ENCODE data around the gene TYMP.
A peak's percentile ranks its signal among the peaks of the same experiment; 100 is the strongest.

TYMP gene

GRCh38 chr22:50570861-50571260 is 41.0 kb upstream of the TYMP start:
- Histone ChIP-seq H2AFZ (ENCODE audit: low read depth, low read length) (no peak overlapping the region), H3K36me3 (ENCODE audit: insufficient read depth, low read length) (peaks cover 59% of the 10 kb centered on the region), H3K9me3 (ENCODE audit: low read length) (no peaks in the 10 kb centered on the region)

GRCh38 chr22:50569896-50570535 is 40.2 kb upstream of the TYMP start:
- no peaks in the 10 kb centered on the region for H3K27me3 ChIP-seq (ENCODE audit: insufficient read depth, low read length)
- no peak overlapping the region for H3K4me3 ChIP-seq (ENCODE audit: low read length)
- H3K36me3 ChIP-seq (ENCODE audit: insufficient read depth, low read length): peaks cover 55% of the 10 kb centered on the region
- no peaks in the 10 kb centered on the region for H3K9me3 ChIP-seq (ENCODE audit: low read length)
- no peaks in the 10 kb centered on the region for H3K4me1 ChIP-seq (ENCODE audit: insufficient read depth, low read length)
- H2AFZ ChIP-seq (ENCODE audit: low read depth, low read length): no peak overlapping the region

More at GRCh38 chr22:50570861-50571260, 41.0 kb upstream of the TYMP start:
- H3K4me3 ChIP-seq (ENCODE audit: low read length): no peak overlapping the region
- H3K27me3 ChIP-seq (ENCODE audit: insufficient read depth, low read length): no peaks in the 10 kb centered on the region
- no peaks in the 10 kb centered on the region for H3K4me1 ChIP-seq (ENCODE audit: insufficient read depth, low read length)

- Histone ChIP-seq H3K36me3 (ENCODE audit: insufficient read depth, low read length) (peaks cover 55% of the 10 kb centered on the region), H2AFZ (ENCODE audit: low read depth, low read length) (no peak overlapping the region), H3K4me1 (ENCODE audit: insufficient read depth, low read length) (no peaks in the 10 kb centered on the region), H3K9me3 (ENCODE audit: low read length) (no peaks in the 10 kb centered on the region), H3K4me3 (ENCODE audit: low read length) (no peak overlapping the region), H3K27me3 (ENCODE audit: insufficient read depth, low read length) (no peaks in the 10 kb centered on the region)
Measured at GRCh38 chr22:50569041-50569459, 39.2 kb upstream of the TYMP start.

DNA sequence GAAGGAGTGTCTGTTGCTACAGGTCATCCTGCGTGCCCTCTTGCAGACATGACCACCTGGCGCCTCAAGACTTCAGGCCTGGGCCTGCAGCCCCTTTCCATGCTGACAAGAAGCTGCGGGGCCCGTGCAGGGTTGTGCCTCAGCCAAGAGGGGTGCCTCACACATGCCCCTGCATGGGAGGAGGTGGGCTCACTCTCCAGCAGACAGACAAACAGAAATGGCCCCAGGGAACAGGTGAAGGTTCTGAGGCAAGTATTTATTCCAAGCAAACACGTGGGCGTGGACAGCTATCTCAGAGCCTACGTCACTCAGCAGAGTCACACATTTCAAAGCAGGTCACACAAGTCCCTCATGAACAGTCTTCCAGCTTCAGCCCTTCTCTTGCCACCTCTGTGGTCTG is 38.8 kb upstream of the TYMP start:
- Histone ChIP-seq H3K9me3 (ENCODE audit: low read length) (no peaks in the 10 kb centered on the region), H2AFZ (ENCODE audit: low read depth, low read length) (no peak overlapping the region), H3K4me1 (ENCODE audit: insufficient read depth, low read length) (peaks cover 2% of the 10 kb centered on the region), H3K36me3 (ENCODE audit: insufficient read depth, low read length) (peaks cover 55% of the 10 kb centered on the region), H3K4me3 (ENCODE audit: low read length) (no peak overlapping the region), H3K27me3 (ENCODE audit: insufficient read depth, low read length) (no peaks in the 10 kb centered on the region)

GRCh38 chr22:50567721-50568252 is 38.0 kb upstream of the TYMP start:
- H3K4me3 ChIP-seq (ENCODE audit: low read length): no peak overlapping the region
- H3K4me1 ChIP-seq (ENCODE audit: insufficient read depth, low read length): peaks cover 5% of the 10 kb centered on the region
- no peak overlapping the region for H2AFZ ChIP-seq (ENCODE audit: low read depth, low read length)
- H3K27me3 ChIP-seq (ENCODE audit: insufficient read depth, low read length): no peaks in the 10 kb centered on the region
- no peaks in the 10 kb centered on the region for H3K9me3 ChIP-seq (ENCODE audit: low read length)
- H3K36me3 ChIP-seq (ENCODE audit: insufficient read depth, low read length): peaks cover 49% of the 10 kb centered on the region

DNA sequence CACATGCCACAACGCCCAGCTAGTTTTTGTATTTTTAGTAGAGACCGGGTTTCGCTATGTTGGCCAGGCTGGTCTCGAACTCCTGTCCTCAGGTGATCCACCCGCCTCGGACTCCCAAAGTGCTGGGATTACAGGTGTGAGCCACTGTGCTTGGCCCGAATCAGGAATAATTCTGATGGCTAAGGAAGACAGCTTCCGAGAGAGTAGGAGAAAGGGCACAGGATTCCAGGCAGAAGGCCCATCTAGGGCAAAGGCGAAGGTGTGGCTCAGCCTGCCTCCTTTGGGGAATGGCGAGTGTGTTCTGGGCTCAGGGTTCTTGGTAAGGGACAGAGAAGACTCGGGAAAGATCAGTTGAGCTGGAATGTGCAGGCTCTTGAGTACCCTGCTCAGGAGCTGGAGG is 34.5 kb upstream of the TYMP start:
- peaks cover 5% of the 10 kb centered on the region for H3K4me1 ChIP-seq (ENCODE audit: insufficient read depth, low read length)
- H3K9me3 ChIP-seq (ENCODE audit: low read length): no peaks in the 10 kb centered on the region
- no peak overlapping the region for H3K4me3 ChIP-seq (ENCODE audit: low read length)
- H3K27me3 ChIP-seq (ENCODE audit: insufficient read depth, low read length): peaks cover 3% of the 10 kb centered on the region
- H2AFZ ChIP-seq (ENCODE audit: low read depth, low read length): no peak overlapping the region
- H3K36me3 ChIP-seq (ENCODE audit: insufficient read depth, low read length): peaks cover 15% of the 10 kb centered on the region

DNA sequence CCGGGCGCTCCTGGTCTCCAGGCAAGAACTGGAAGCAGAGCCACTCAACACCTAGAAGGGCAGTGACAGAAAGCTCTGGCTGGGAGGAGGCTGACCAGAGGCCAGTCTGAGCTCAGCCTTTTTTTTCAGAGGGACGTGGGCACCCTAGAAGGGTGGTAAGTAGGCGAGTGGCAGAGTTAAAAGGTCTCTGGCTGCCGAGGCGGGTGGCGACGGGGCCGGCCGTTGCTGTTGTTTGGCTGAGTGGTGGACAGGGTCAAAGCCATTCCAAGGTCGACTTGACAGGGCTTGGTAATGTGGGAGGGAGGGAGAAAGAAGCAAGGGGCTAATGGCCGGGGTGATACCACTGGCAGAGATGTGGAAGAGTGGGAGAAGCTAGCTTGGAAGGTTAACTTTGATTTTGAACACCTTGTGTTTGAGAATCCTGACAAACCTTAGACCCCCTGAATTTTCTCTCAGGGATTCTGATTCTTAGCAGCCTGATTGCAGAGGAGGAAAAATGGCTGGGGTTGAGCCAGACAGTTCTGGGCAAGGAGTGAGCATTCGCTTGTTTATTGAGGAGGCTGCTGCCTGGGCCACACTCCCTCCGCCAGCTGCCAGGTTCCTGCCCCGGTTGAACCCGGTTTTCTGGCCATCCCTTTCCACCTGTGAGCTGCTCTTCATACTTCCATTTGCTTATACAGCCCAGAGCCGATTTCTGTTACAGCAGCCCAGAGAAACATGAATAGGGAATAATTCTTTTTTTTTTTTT is 33.8 kb upstream of the TYMP start:
- Histone ChIP-seq H2AFZ (ENCODE audit: low read depth, low read length) (peak overlapping the region; percentile 74), H3K9me3 (ENCODE audit: low read length) (no peaks in the 10 kb centered on the region), H3K36me3 (ENCODE audit: insufficient read depth, low read length) (peaks cover 8% of the 10 kb centered on the region), H3K4me3 (ENCODE audit: low read length) (peak overlapping the region; percentile 78), H3K27me3 (ENCODE audit: insufficient read depth, low read length) (peaks cover 4% of the 10 kb centered on the region), H3K4me1 (ENCODE audit: insufficient read depth, low read length) (peaks cover 5% of the 10 kb centered on the region)

GRCh38 chr22:50562523-50563412 is 33.0 kb upstream of the TYMP start, which contains the start of gene SYCE3:
SYCE3 (minus strand) TSS chr22:50562919; CDS start chr22:50556405, 6,514 bp downstream.
- H3K36me3 ChIP-seq (ENCODE audit: insufficient read depth, low read length): peaks cover 4% of the 10 kb centered on the region
- peak within 1 kb of the TSS; percentile 74 for H2AFZ ChIP-seq (ENCODE audit: low read depth, low read length)
- peak within 1 kb of the TSS; percentile 78 for H3K4me3 ChIP-seq (ENCODE audit: low read length)
- H3K27me3 ChIP-seq (ENCODE audit: insufficient read depth, low read length): peaks cover 7% of the 10 kb centered on the region
- peaks cover 5% of the 10 kb centered on the region for H3K4me1 ChIP-seq (ENCODE audit: insufficient read depth, low read length)
- H3K9me3 ChIP-seq (ENCODE audit: low read length): no peaks in the 10 kb centered on the region

GRCh38 chr22:50561401-50562358 is 31.9 kb upstream of the TYMP start:
- no peaks in the 10 kb centered on the region for H3K9me3 ChIP-seq (ENCODE audit: low read length)
- no peaks in the 10 kb centered on the region for H3K36me3 ChIP-seq (ENCODE audit: insufficient read depth, low read length)
- no peak overlapping the region for H3K4me3 ChIP-seq (ENCODE audit: low read length)
- peaks cover 10% of the 10 kb centered on the region for H3K27me3 ChIP-seq (ENCODE audit: insufficient read depth, low read length)
- peaks cover 5% of the 10 kb centered on the region for H3K4me1 ChIP-seq (ENCODE audit: insufficient read depth, low read length)
- no peak overlapping the region for H2AFZ ChIP-seq (ENCODE audit: low read depth, low read length)

GRCh38 chr22:50560034-50560433 is 30.2 kb upstream of the TYMP start:
- Histone ChIP-seq H3K9me3 (ENCODE audit: low read length) (no peaks in the 10 kb centered on the region), H3K4me1 (ENCODE audit: insufficient read depth, low read length) (peaks cover 5% of the 10 kb centered on the region), H3K36me3 (ENCODE audit: insufficient read depth, low read length) (no peaks in the 10 kb centered on the region), H3K27me3 (ENCODE audit: insufficient read depth, low read length) (peaks cover 10% of the 10 kb centered on the region), H3K4me3 (ENCODE audit: low read length) (no peak overlapping the region), H2AFZ (ENCODE audit: low read depth, low read length) (no peak overlapping the region)

GRCh38 chr22:50556703-50557102 is 26.9 kb upstream of the TYMP start:
- Histone ChIP-seq H3K4me3 (ENCODE audit: low read length) (no peak overlapping the region), H3K27me3 (ENCODE audit: insufficient read depth, low read length) (peaks cover 10% of the 10 kb centered on the region), H3K4me1 (ENCODE audit: insufficient read depth, low read length) (no peaks in the 10 kb centered on the region), H3K9me3 (ENCODE audit: low read length) (no peaks in the 10 kb centered on the region), H2AFZ (ENCODE audit: low read depth, low read length) (no peak overlapping the region), H3K36me3 (ENCODE audit: insufficient read depth, low read length) (no peaks in the 10 kb centered on the region)

DNA sequence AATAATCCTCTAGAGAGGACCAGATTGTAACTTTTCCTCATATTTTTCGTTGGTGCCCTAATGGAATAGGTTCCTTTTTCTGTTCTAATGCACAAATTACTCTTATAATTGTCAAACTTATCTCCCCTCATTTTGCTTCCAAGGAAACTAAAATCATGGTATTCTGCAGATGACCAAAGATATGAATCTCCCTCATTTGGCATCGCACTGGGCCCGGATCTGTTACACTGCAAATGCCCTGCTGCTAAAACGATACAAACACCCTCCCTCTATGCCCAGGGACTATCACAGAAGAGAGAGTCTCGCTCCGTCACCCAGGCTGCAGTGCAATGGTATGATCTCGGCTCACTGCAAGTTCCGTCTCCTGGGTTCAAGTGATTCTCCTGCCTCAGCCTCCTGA is 23.5 kb upstream of the TYMP start:
- no peak overlapping the region for H3K4me3 ChIP-seq (ENCODE audit: low read length)

More for the DNA sequence above, 23.5 kb upstream of the TYMP start:
- Histone ChIP-seq H2AFZ (ENCODE audit: low read depth, low read length) (no peak overlapping the region), H3K9me3 (ENCODE audit: low read length) (no peaks in the 10 kb centered on the region), H3K4me1 (ENCODE audit: insufficient read depth, low read length) (no peaks in the 10 kb centered on the region), H3K36me3 (ENCODE audit: insufficient read depth, low read length) (no peaks in the 10 kb centered on the region), H3K27me3 (ENCODE audit: insufficient read depth, low read length) (peaks cover 15% of the 10 kb centered on the region)

All from neuron (in vitro differentiated cells).